Body of pancreas (tissue), 4 donors: ENCODE data around the gene USP13. TPM values are rescaled to one million over a fixed set of nuclear protein-coding genes. Genes with fewer than 3 reads are reported as not detected.

Experiments used
- ATAC-seq: fragments of 150-250 bp; one replicate; pipeline ENCODE4 v1.9.1; 2016
- DNase-seq, 4 donors: peaks; one replicate each; pipeline ENCODE4 v3.0.0-alpha.2; 2019
- H3K27ac ChIP-seq, 4 donors: fragments of 200-600 bp; sonication (generic); 1 replicate in 3 of 4; 2 replicates in 1 of 4; pipeline versions ENCODE4 v1.5.1 to v1.6.1; 2016 to 2019; ENCODE audit warnings: mild to moderate bottlenecking in 1 of 4, mixed read lengths in 1 of 4, moderate library complexity in 1 of 4
- H3K27me3 ChIP-seq, 2 donors: fragments of 200-600 bp; sonication (generic); one replicate each; pipeline ENCODE4 v1.6.0; 2016; ENCODE audit warnings: mild to moderate bottlenecking in 1 of 2
- H3K36me3 ChIP-seq, 2 donors: fragments of 200-600 bp; sonication (generic); replicated peaks in 1 of 2; 2 replicates each; pipeline ENCODE4 v1.5.1; 2016; ENCODE audit warnings: low read depth in 2 of 2; ENCODE audit not compliant: insufficient read depth in 1 of 2
- H3K4me1 ChIP-seq: fragments of 200-600 bp; sonication (generic); one replicate; pipeline ENCODE4 v1.6.0; 2016
- H3K4me3 ChIP-seq, 2 donors: fragments of 200-600 bp; sonication (generic); 1 replicate in 1 of 2; 2 replicates in 1 of 2; pipeline ENCODE4 v1.5.1; 2016 to 2019
- H3K9me3 ChIP-seq, 3 donors: fragments of 200-600 bp; sonication (generic); 1 replicate in 2 of 3; 2 replicates in 1 of 3; pipeline ENCODE4 v1.5.1; 2016
- CTCF ChIP-seq, 7 experiments: fragments of 450-650 bp in 4 of 7; fragments of 200-600 bp in 3 of 7; sonication (generic) in 3 of 7; IDR thresholded peaks; one replicate each; pipeline ENCODE4 v1.5.1; 2016 to 2019; ENCODE audit warnings: antibody characterized with exemption in 7 of 7
- POLR2A ChIP-seq, 3 donors: fragments of 450-650 bp; IDR thresholded peaks; one replicate each; pipeline ENCODE4 v1.6.1; 2016; ENCODE audit warnings: antibody characterized with exemption in 3 of 3, mild to moderate bottlenecking in 2 of 3
- WGBS, 2 donors: methylation state at CpG; one replicate each; pipeline ENCODE4 v1.1.5; 2017; 5-methylcytosine and 5-hydroxymethylcytosine counted together
- intact Hi-C: fragments of 100-400 bp; cut with DNase I; formaldehyde crosslinking; loops from one replicate; pipeline ENCODE4 v1.15.1; 2023
- total RNA-seq, 2 donors: library from RNA; depleted of rRNA; stranded (reverse); fragments of >200 nt; gene quantifications; one replicate each; pipeline ENCODE4 v1.1.0, GENCODE V29; 2016

Gene USP13
- total RNA-seq, 2 donors from 2014 or later: 5.4 to 6.9 TPM

GRCh38 chr3:179745079-179745478, 92.2 kb downstream of the USP13 start:
- 93 to 94% methylated on average over 4 of the region's 4 CpGs for WGBS, 2 donors
- Histone ChIP-seq H3K4me3 (no peak overlapping the region), H3K9me3 (no peaks in the 10 kb centered on the region), H3K27ac (no peak overlapping the region), H3K27me3 (no peaks in the 10 kb centered on the region), H3K36me3 (peaks cover 0 to 7% of the 10 kb centered on the region in 2 donors), H3K4me1 (no peaks in the 10 kb centered on the region)
- intact Hi-C loops: no loop called here
- no peak for ATAC-seq
- TF ChIP-seq POLR2A (IDR thresholded peaks at IDR 0.05) (no peak), CTCF (IDR thresholded peaks at IDR 0.05) (no peak)
- DNase-seq: no peak

GRCh38 chr3:179745716-179746115, 92.9 kb downstream of the USP13 start:
- WGBS, 2 donors: 73 to 85% methylated on average over 5 of the region's 5 CpGs

DNA sequence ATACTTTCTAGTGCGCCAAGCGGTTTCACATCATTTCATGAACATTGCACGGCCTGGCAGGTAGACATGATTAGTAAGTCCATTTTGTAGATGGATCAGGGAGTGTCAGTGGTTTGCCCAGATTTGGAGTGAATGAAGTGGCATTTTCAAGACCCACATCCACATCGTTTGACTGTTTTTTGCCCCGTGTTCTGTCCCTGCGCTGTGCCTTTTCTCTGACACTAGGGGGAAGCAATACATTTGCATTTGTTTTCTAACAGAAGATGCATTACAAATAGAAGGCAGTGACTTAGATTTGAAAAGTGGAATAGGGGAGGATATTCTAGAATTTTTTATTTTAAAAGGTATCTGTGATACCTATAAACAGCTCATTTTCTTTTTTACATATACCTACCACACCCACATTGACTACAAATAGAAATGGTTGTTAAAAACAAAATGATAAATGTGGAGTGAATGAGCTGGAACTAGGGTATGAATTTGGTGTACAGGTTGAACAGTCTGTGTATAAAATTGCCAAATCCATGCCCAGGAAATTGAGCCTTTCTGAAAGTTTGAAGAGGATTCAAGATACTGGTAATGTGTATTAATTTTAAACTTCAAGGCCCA, 98.0 kb downstream of the USP13 start:
- no peaks in the 10 kb centered on the region for H3K9me3 ChIP-seq
- no peaks in the 10 kb centered on the region for H3K27me3 ChIP-seq
- H3K27ac ChIP-seq: no peak overlapping the region
- peak in 6 of 7 experiments; percentile 23 to 52 (median 48) for TF ChIP-seq CTCF (IDR thresholded peaks at IDR 0.05)
- no peak for TF ChIP-seq POLR2A (IDR thresholded peaks at IDR 0.05)
- no peaks in the 10 kb centered on the region for H3K4me1 ChIP-seq
- 53 to 57% methylated on average over 6 of the region's 6 CpGs for WGBS, 2 donors
- H3K4me3 ChIP-seq: no peak overlapping the region
- no peak for DNase-seq
- ATAC-seq: peak; percentile 42
- intact Hi-C loops: no loop called here
- H3K36me3 ChIP-seq: no peaks in the 10 kb centered on the region

More at GRCh38 chr3:179745716-179746115, 92.9 kb downstream of the USP13 start:
- no peak overlapping the region for H3K27ac ChIP-seq
- intact Hi-C loops: no loop called here
- peaks cover 0 to 7% of the 10 kb centered on the region in 2 donors for H3K36me3 ChIP-seq
- TF ChIP-seq POLR2A (IDR thresholded peaks at IDR 0.05) (no peak), CTCF (IDR thresholded peaks at IDR 0.05) (no peak)
- no peak overlapping the region for H3K4me3 ChIP-seq
- no peak for ATAC-seq
- H3K27me3 ChIP-seq: no peaks in the 10 kb centered on the region
- no peaks in the 10 kb centered on the region for H3K9me3 ChIP-seq
- no peaks in the 10 kb centered on the region for H3K4me1 ChIP-seq
- no peak for DNase-seq

DNA sequence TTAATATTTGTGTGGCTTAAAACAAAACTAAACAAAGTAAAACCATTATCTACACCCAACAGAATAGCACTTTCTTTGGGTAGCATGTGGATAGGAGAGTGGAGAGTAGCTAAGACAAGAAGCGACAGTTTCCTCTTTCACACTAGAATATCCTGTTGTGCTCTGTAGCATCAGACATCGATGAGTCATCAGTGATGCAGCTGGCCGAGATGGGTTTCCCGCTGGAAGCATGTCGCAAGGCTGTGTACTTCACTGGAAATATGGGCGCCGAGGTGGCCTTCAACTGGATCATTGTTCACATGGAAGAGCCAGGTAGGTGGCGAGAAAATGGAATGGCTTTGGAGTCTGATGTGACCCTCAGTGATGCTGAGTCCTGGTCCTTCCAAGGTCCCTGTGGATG, 108.1 kb downstream of the USP13 start:
- no peak for TF ChIP-seq CTCF (IDR thresholded peaks at IDR 0.05)
- WGBS, 2 donors: 89 to 92% methylated on average over 8 of the region's 8 CpGs

GRCh38 chr3:179765396-179765795, 112.6 kb downstream of the USP13 start:
- no peak overlapping the region for H3K4me3 ChIP-seq
- H3K36me3 ChIP-seq: peaks cover 4 to 5% of the 10 kb centered on the region in 2 donors
- intact Hi-C loops: no loop called here
- 66 to 68% methylated on average over 2 of the region's 2 CpGs for WGBS, 2 donors
- H3K27ac ChIP-seq: no peak overlapping the region
- no peak for TF ChIP-seq POLR2A (IDR thresholded peaks at IDR 0.05)
- TF ChIP-seq CTCF (IDR thresholded peaks at IDR 0.05): no peak
- H3K9me3 ChIP-seq: no peaks in the 10 kb centered on the region
- H3K27me3 ChIP-seq: no peaks in the 10 kb centered on the region
- H3K4me1 ChIP-seq: peaks cover 11% of the 10 kb centered on the region
- no peak for ATAC-seq
- no peak for DNase-seq

More for the DNA sequence above, 108.1 kb downstream of the USP13 start:
- Histone ChIP-seq H3K4me3 (no peak overlapping the region), H3K27ac (no peak overlapping the region), H3K27me3 (no peaks in the 10 kb centered on the region), H3K36me3 (peaks cover 0 to 3% of the 10 kb centered on the region in 2 donors), H3K9me3 (no peaks in the 10 kb centered on the region), H3K4me1 (no peaks in the 10 kb centered on the region)
- ATAC-seq: no peak
- intact Hi-C loops: no loop called here
- DNase-seq: peak in 1 of 4 donors; percentile 6
